ENCODE measurements around the gene SLC4A8. TPM values are rescaled to one million over a fixed set of nuclear protein-coding genes. Genes with fewer than 3 reads are reported as not detected.

SLC4A8 gene
- total RNA-seq, 1 experiment from 2014 or later = 26.3 TPM

GRCh38 chr12:51379571-51379970 is 45.1 kb upstream of the SLC4A8 start:
- H3K4ac ChIP-seq (ENCODE audit: low read depth, low read length) = no peak overlapping the region

More at GRCh38 chr12:51379571-51379970, 45.1 kb upstream of the SLC4A8 start:
- Histone ChIP-seq H2AK5ac (ENCODE audit: insufficient read length, low read length) (no peak overlapping the region), H4K20me1 (ENCODE audit: control insufficient read depth, insufficient read depth, insufficient read length) (no peaks in the 10 kb centered on the region), H2BK120ac (ENCODE audit: low read depth, low read length, poor library complexity, severe bottlenecking) (no peak overlapping the region), H3K4me2 (ENCODE audit: insufficient read depth, insufficient read length, low read length) (no peak overlapping the region), H3K79me2 (ENCODE audit: insufficient read depth, low read length) (no peaks in the 10 kb centered on the region), H3K9me3 (ENCODE audit: control insufficient read depth, low read depth, low read length) (no peaks in the 10 kb centered on the region), H2BK15ac (ENCODE audit: low read depth, low read length) (no peak overlapping the region), H3K79me1 (ENCODE audit: insufficient read depth, low read depth, low read length, poor library complexity, severe bottlenecking) (no peaks in the 10 kb centered on the region), H3K23me2 (ENCODE audit: insufficient read length, low read depth, low read length, poor library complexity, severe bottlenecking) (peaks cover 2% of the 10 kb centered on the region), H3K9ac (ENCODE audit: extremely low read depth, insufficient read length, low read length) (no peak overlapping the region), H2BK5ac (ENCODE audit: insufficient read length, low read length) (no peak overlapping the region), H4K5ac (ENCODE audit: insufficient read length, low read depth, low read length) (no peak overlapping the region), H3K27me3 (ENCODE audit: insufficient read depth, low read length) (no peaks in the 10 kb centered on the region), H3K23ac (ENCODE audit: insufficient read length, low read depth, low read length) (no peak overlapping the region), H3K4me1 (ENCODE audit: insufficient read depth, low read length) (peaks cover 14% of the 10 kb centered on the region), H2AFZ (ENCODE audit: low read length) (no peak overlapping the region), H3K18ac (ENCODE audit: insufficient read length, low read depth, low read length) (no peak overlapping the region), H4K91ac (ENCODE audit: insufficient read length, low read depth, low read length) (no peak overlapping the region), H3K56ac (ENCODE audit: insufficient read length, low read depth, low read length) (no peak overlapping the region), H3K14ac (ENCODE audit: insufficient read depth, low read length) (no peak overlapping the region), H4K8ac (replicated peaks; ENCODE audit: insufficient read length, low read depth, low read length) (no peak overlapping the region), H3K27ac (ENCODE audit: insufficient read length, low read depth, low read length) (no peak overlapping the region), H2BK12ac (ENCODE audit: insufficient read length, low read depth, low read length) (no peak overlapping the region), H3T11ph (ENCODE audit: low read length) (no peak overlapping the region), H2BK20ac (ENCODE audit: low read depth, low read length, poor library complexity, severe bottlenecking) (no peak overlapping the region)
- peaks cover 3 to 55% (median 49%) of the 10 kb centered on the region in 3 experiments; a peak in 6 of 7 replicates for H3K36me3 Mint-ChIP-seq (ENCODE audit: insufficient read depth in 1 of 3, low read depth in 3 of 3)
- TF ChIP-seq CTCF (conservative IDR thresholded peaks at IDR 0.05) = no peak
- peaks cover 31% of the 10 kb centered on the region in 2 experiments for H3K4me1 Mint-ChIP-seq
- WGBS (ENCODE audit: extremely low coverage, insufficient read length, low lambda C conversion rate) = no CpG with 5 or more reads among the region's 11 CpGs
- no peak for DNase-seq
- no peak overlapping the region for H3K4me3 Mint-ChIP-seq
- no peaks in the 10 kb centered on the region for H3K27me3 Mint-ChIP-seq (ENCODE audit: low read depth)
- no peak overlapping the region; a peak in 1 of 7 replicates for H3K27ac Mint-ChIP-seq
- H3K9me3 Mint-ChIP-seq = no peaks in the 10 kb centered on the region

All from H9 (cell line).